ENCODE results near the gene EML2. TPM values are rescaled to one million over a fixed set of nuclear protein-coding genes. Genes with fewer than 3 reads are reported as not detected.

EML2 gene
- total RNA-seq: 42.9 and 56.2 TPM in 2 replicates

GRCh38 chr19:45638930-45639729 lies at the start of gene EML2:
TSS of gene EML2 (minus strand) at chr19:45639397. CDS start at chr19:45639376, 21 bp downstream.

GRCh38 chr19:45667620-45668341 lies 28.6 kb upstream of the EML2 start, which contains the start of gene GIPR:
TSS of gene GIPR (plus strand) at chr19:45668221. CDS start at chr19:45669521, 1,300 bp downstream.

GRCh38 chr19:45601524-45602374 lies 37.4 kb downstream of the EML2 start, which contains the start of gene GPR4:
TSS of gene GPR4 (minus strand) at chr19:45602212. CDS start at chr19:45591866, 10,346 bp downstream.

GRCh38 chr19:45584332-45585157 lies 54.7 kb downstream of the EML2 start, which contains the start of gene OPA3:
TSS of gene OPA3 (minus strand) at chr19:45584802. CDS start at chr19:45584764, 38 bp downstream.

Small RNA genes within 50 kb of the gene (small RNA-seq; reads per million reads assigned to genes)
- gene MIR642A (ENCODE audit: low replicate concordance): 0.13 reads per million
- not detected for gene RN7SL836P (ENCODE audit: low replicate concordance)

Other genes with a start within 250 kb of the EML2 start
- 1.3 and 8.9 TPM in 2 replicates for gene PPP1R13L, start 234.3 kb downstream of the EML2 start, total RNA-seq
- gene POLR1G, start 232.8 kb downstream of the EML2 start, total RNA-seq: 7.7 and 16.3 TPM in 2 replicates
- gene ERCC1, start 215.5 kb downstream of the EML2 start, total RNA-seq: 79.0 and 128 TPM in 2 replicates
- gene FOSB, start 171.4 kb downstream of the EML2 start, total RNA-seq: 3.6 and 5.9 TPM in 2 replicates
- 7.7 and 9.2 TPM in 2 replicates for gene RTN2, start 142.3 kb downstream of the EML2 start, total RNA-seq
- gene PPM1N, start 141.0 kb downstream of the EML2 start, total RNA-seq: 0.43 and 1.5 TPM in 2 replicates
- gene VASP, start 131.9 kb downstream of the EML2 start, total RNA-seq: 89.9 and 243 TPM in 2 replicates
- 9.2 and 12.9 TPM in 2 replicates for gene OPA3, start 54.6 kb downstream of the EML2 start, total RNA-seq
- gene GPR4, start 37.2 kb downstream of the EML2 start, total RNA-seq: under 0.01 and 0.72 TPM in 2 replicates
- not detected in 2 replicates for gene GIPR, start 28.8 kb upstream of the EML2 start, total RNA-seq
- 157 and 234 TPM in 2 replicates for gene SNRPD2, start 52.6 kb upstream of the EML2 start, total RNA-seq
- gene QPCTL, start 53.3 kb upstream of the EML2 start, total RNA-seq: 20.6 and 29.8 TPM in 2 replicates
- 6.6 and 10.5 TPM in 2 replicates for gene FBXO46, start 91.5 kb upstream of the EML2 start, total RNA-seq
- under 0.01 TPM in 1 of 2 replicates, not detected in the other for gene MEIOSIN, start 94.0 kb upstream of the EML2 start, total RNA-seq
- gene SIX5, start 129.9 kb upstream of the EML2 start, total RNA-seq: 9.7 and 10.1 TPM in 2 replicates
- 26.9 and 29.5 TPM in 2 replicates for gene DMPK, start 143.1 kb upstream of the EML2 start, total RNA-seq
- 44.9 and 84.2 TPM in 2 replicates for gene DMWD, start 153.4 kb upstream of the EML2 start, total RNA-seq
- gene RSPH6A, start 175.9 kb upstream of the EML2 start, total RNA-seq: 0.22 and 0.43 TPM in 2 replicates
- gene SYMPK, start 223.8 kb upstream of the EML2 start, total RNA-seq: 46.2 and 50.8 TPM in 2 replicates
- gene FOXA3, start 224.9 kb upstream of the EML2 start, total RNA-seq: not detected in 2 replicates
- gene IRF2BP1, start 246.7 kb upstream of the EML2 start, total RNA-seq: 26.7 and 39.1 TPM in 2 replicates